H9 (cell line): ENCODE data around the gene PDPK1. TPM values are rescaled to one million over a fixed set of nuclear protein-coding genes. Genes with fewer than 3 reads are reported as not detected.
"Not testable (repeated sequence)": the region's sequence is repeated elsewhere in the genome, so short reads cannot be mapped to it uniquely, and the experiment has no call there.

Experiments
- DNase-seq: peaks from one replicate; pipeline ENCODE4 v3.0.0-alpha.2; 2017
- H2AFZ ChIP-seq: one replicate; pipeline ENCODE4 v1.6.1; 2013; ENCODE audit warnings: mild to moderate bottlenecking, low read length, control low read depth, moderate library complexity
- H2AK5ac ChIP-seq: 2 replicates; pipeline ENCODE4 v1.6.1; 2013; ENCODE audit warnings: low read length, control low read depth, mixed read lengths; ENCODE audit not compliant: insufficient read length
- H2BK120ac ChIP-seq: one replicate; pipeline ENCODE4 v1.6.1; 2013; ENCODE audit warnings: low read depth, mild to moderate bottlenecking, low read length, control low read depth, inconsistent platforms; ENCODE audit not compliant: poor library complexity, severe bottlenecking
- H2BK12ac ChIP-seq: 2 replicates; pipeline ENCODE4 v1.6.1; 2013; ENCODE audit warnings: low read length, control low read depth, mixed read lengths, low read depth; ENCODE audit not compliant: insufficient read length
- H2BK15ac ChIP-seq: 2 replicates; pipeline ENCODE4 v1.6.1; 2013; ENCODE audit warnings: low read depth, low read length, control low read depth
- H2BK20ac ChIP-seq: one replicate; pipeline ENCODE4 v1.6.1; 2013; ENCODE audit warnings: low read depth, mild to moderate bottlenecking, low read length, control low read depth, inconsistent platforms; ENCODE audit not compliant: poor library complexity, severe bottlenecking
- H2BK5ac ChIP-seq: 2 replicates; pipeline ENCODE4 v1.6.1; 2013; ENCODE audit warnings: low read length, control low read depth, mixed read lengths; ENCODE audit not compliant: insufficient read length
- H3K14ac ChIP-seq: 2 replicates; pipeline ENCODE4 v1.6.1; 2013; ENCODE audit warnings: low read length, control low read depth; ENCODE audit not compliant: insufficient read depth
- H3K18ac ChIP-seq: 2 replicates; pipeline ENCODE4 v1.6.1; 2013; ENCODE audit warnings: low read depth, mild to moderate bottlenecking, mixed read lengths, low read length, control low read depth; ENCODE audit not compliant: insufficient read length
- H3K23ac ChIP-seq: 2 replicates; pipeline ENCODE4 v1.6.1; 2013; ENCODE audit warnings: low read length, control low read depth, mixed read lengths, low read depth; ENCODE audit not compliant: insufficient read length
- H3K23me2 ChIP-seq: 2 replicates; pipeline ENCODE4 v1.6.1; 2013; ENCODE audit warnings: low read depth, mild to moderate bottlenecking, mixed read lengths, low read length, control low read depth; ENCODE audit not compliant: insufficient read length, poor library complexity, severe bottlenecking
- H3K27ac ChIP-seq: 2 replicates; pipeline ENCODE4 v1.5.1; 2013; ENCODE audit warnings: low read length, control low read depth, mixed read lengths, low read depth; ENCODE audit not compliant: insufficient read length
- H3K27me3 ChIP-seq: 2 replicates; pipeline ENCODE4 v1.6.1; 2013; ENCODE audit warnings: low read length, control low read depth, inconsistent platforms; ENCODE audit not compliant: insufficient read depth
- H3K4ac ChIP-seq: 2 replicates; pipeline ENCODE4 v1.6.1; 2013; ENCODE audit warnings: low read depth, mild to moderate bottlenecking, control low read depth, inconsistent platforms, low read length, moderate library complexity
- H3K4me1 ChIP-seq: 2 replicates; pipeline ENCODE4 v1.6.1; 2013; ENCODE audit warnings: low read length, control low read depth, inconsistent platforms; ENCODE audit not compliant: insufficient read depth
- H3K4me2 ChIP-seq: 2 replicates; pipeline ENCODE4 v1.6.1; 2013; ENCODE audit warnings: low read length, control low read depth, mixed read lengths; ENCODE audit not compliant: insufficient read length, insufficient read depth
- H3K56ac ChIP-seq: 2 replicates; pipeline ENCODE4 v1.6.1; 2013; ENCODE audit warnings: low read depth, mild to moderate bottlenecking, mixed read lengths, low read length, control low read depth; ENCODE audit not compliant: insufficient read length
- H3K79me1 ChIP-seq: 2 replicates; pipeline ENCODE4 v1.6.1; 2013; ENCODE audit warnings: low read depth, mild to moderate bottlenecking, moderate library complexity, low read length, control low read depth, inconsistent platforms; ENCODE audit not compliant: insufficient read depth, poor library complexity, severe bottlenecking
- H3K79me2 ChIP-seq: 2 replicates; pipeline ENCODE4 v1.6.1; 2013; ENCODE audit warnings: low read length, control low read depth, inconsistent platforms; ENCODE audit not compliant: insufficient read depth
- H3K9ac ChIP-seq: 2 replicates; pipeline ENCODE4 v1.6.1; 2013; ENCODE audit warnings: low read length, control low read depth, mixed read lengths; ENCODE audit not compliant: insufficient read length; ENCODE audit errors: extremely low read depth
- H3K9me3 ChIP-seq: one replicate; pipeline ENCODE4 v1.6.1; 2013; ENCODE audit warnings: low read depth, low read length, inconsistent platforms; ENCODE audit not compliant: control insufficient read depth
- H3T11ph ChIP-seq: one replicate; pipeline ENCODE4 v1.6.1; 2013; ENCODE audit warnings: mild to moderate bottlenecking, low read length, control low read depth, inconsistent platforms
- H4K20me1 ChIP-seq: one replicate; pipeline ENCODE4 v1.6.1; 2013; ENCODE audit not compliant: control insufficient read depth, insufficient read length, insufficient read depth
- H4K5ac ChIP-seq: 2 replicates; pipeline ENCODE4 v1.6.1; 2013; ENCODE audit warnings: low read depth, mild to moderate bottlenecking, mixed read lengths, low read length, control low read depth; ENCODE audit not compliant: insufficient read length
- H4K8ac ChIP-seq: replicated peaks from 2 replicates; pipeline ENCODE4 v1.6.1; 2013; ENCODE audit warnings: low read length, control low read depth, mixed read lengths, low read depth; ENCODE audit not compliant: insufficient read length
- H4K91ac ChIP-seq: 2 replicates; pipeline ENCODE4 v1.6.1; 2013; ENCODE audit warnings: low read depth, mild to moderate bottlenecking, moderate library complexity, mixed read lengths, low read length, control low read depth; ENCODE audit not compliant: insufficient read length
- H3K27ac Mint-ChIP-seq, 3 experiments: 2 replicates in 2 of 3; 3 replicates in 1 of 3; pipeline ENCODE4 v1.8.0; 2020 to 2021; ENCODE audit warnings: mixed read lengths in 3 of 3, mild to moderate bottlenecking in 1 of 3, moderate library complexity in 1 of 3
- H3K27me3 Mint-ChIP-seq: 2 replicates; pipeline ENCODE4 v1.8.0; 2021; ENCODE audit warnings: low read depth, mild to moderate bottlenecking, moderate library complexity, mixed read lengths
- H3K36me3 Mint-ChIP-seq, 3 experiments: 2 replicates in 2 of 3; 3 replicates in 1 of 3; pipeline ENCODE4 v1.8.0; 2020 to 2021; ENCODE audit warnings: low read depth in 3 of 3, mixed read lengths in 3 of 3; ENCODE audit not compliant: insufficient read depth in 1 of 3
- H3K4me1 Mint-ChIP-seq, 2 experiments: 2 replicates each; pipeline ENCODE4 v1.8.0; 2020; ENCODE audit warnings: mixed read lengths in 2 of 2
- H3K4me3 Mint-ChIP-seq, 2 experiments: 2 replicates in 1 of 2; 3 replicates in 1 of 2; pipeline ENCODE4 v1.8.0; 2020 to 2021; ENCODE audit warnings: mild to moderate bottlenecking in 2 of 2, mixed read lengths in 2 of 2, moderate library complexity in 1 of 2
- H3K9me3 Mint-ChIP-seq, 2 experiments: 2 replicates in 1 of 2; 3 replicates in 1 of 2; pipeline ENCODE4 v1.8.0; 2020; ENCODE audit warnings: mild to moderate bottlenecking in 2 of 2, mixed read lengths in 2 of 2, moderate library complexity in 1 of 2
- CTCF ChIP-seq: fragments of 200-600 bp; sonication (generic); conservative IDR thresholded peaks from 3 replicates; pipeline ENCODE4 v1.8.0; 2021; ENCODE audit warnings: antibody characterized with exemption, mild to moderate bottlenecking
- WGBS: extraction: QIAGEN DNeasy Blood & Tissue Kit; methylation state at CpG from one replicate; pipeline ENCODE4 v1.1.7; 2013; ENCODE audit warnings: missing lambda C conversion rate, low lambda C conversion rate, mixed read lengths; ENCODE audit not compliant: insufficient read length; ENCODE audit errors: extremely low coverage; 5-methylcytosine and 5-hydroxymethylcytosine counted together
- total RNA-seq: library from RNA; stranded (reverse); gene quantifications from 2 replicates; pipeline ENCODE4 v1.2.1, GENCODE V29; 2021

Gene PDPK1
- total RNA-seq, 1 experiment from 2014 or later, result 32.8 TPM

GRCh38 chr16:2532494-2533141 is 5.2 kb upstream of the PDPK1 start:
- H2BK12ac ChIP-seq, result no peak overlapping the region
- H4K91ac ChIP-seq, result no peak overlapping the region
- no peak overlapping the region for H3K23ac ChIP-seq
- H3K27me3 Mint-ChIP-seq, result peaks cover 4% of the 10 kb centered on the region; the same call in 1 of the 2 replicates
- no peaks in the 10 kb centered on the region for H3K27me3 ChIP-seq
- no peaks in the 10 kb centered on the region for H3K79me2 ChIP-seq
- DNase-seq, result peak; percentile 88
- peaks cover 10% of the 10 kb centered on the region for H3K23me2 ChIP-seq
- peak overlapping the region; percentile 70 to 90 (median 77); a peak in 5 of 7 replicates for H3K27ac Mint-ChIP-seq
- H3K56ac ChIP-seq, result no peak overlapping the region
- no peak overlapping the region for H3K4ac ChIP-seq
- H3K4me3 Mint-ChIP-seq, result peak overlapping the region; percentile 79 to 98
- WGBS, result no CpG with 5 or more reads among the region's 37 CpGs
- no peak for TF ChIP-seq CTCF
- H4K20me1 ChIP-seq, result no peaks in the 10 kb centered on the region
- H4K5ac ChIP-seq, result no peak overlapping the region
- H3K9me3 ChIP-seq, result no peaks in the 10 kb centered on the region
- H3K4me2 ChIP-seq, result peak overlapping the region; percentile 78
- H3K18ac ChIP-seq, result peak overlapping the region; percentile 88
- no peak overlapping the region for H3K27ac ChIP-seq
- no peak overlapping the region for H2AK5ac ChIP-seq
- no peak overlapping the region for H2BK15ac ChIP-seq
- peaks cover 0 to 11% (median 2%) of the 10 kb centered on the region in 3 experiments; a peak in 3 of 7 replicates for H3K36me3 Mint-ChIP-seq
- no peaks in the 10 kb centered on the region for H3K79me1 ChIP-seq
- peaks cover 0 to 2% of the 10 kb centered on the region in 2 experiments; a peak in 1 of 5 replicates for H3K9me3 Mint-ChIP-seq
- peaks cover 4 to 14% of the 10 kb centered on the region in 2 experiments for H3K4me1 Mint-ChIP-seq
- H2BK120ac ChIP-seq, result no peak overlapping the region
- H4K8ac ChIP-seq, result no peak overlapping the region
- H3K4me1 ChIP-seq, result no peaks in the 10 kb centered on the region; the same call in 1 of the 2 replicates
- H3T11ph ChIP-seq, result no peak overlapping the region
- H2AFZ ChIP-seq, result no peak overlapping the region
- H2BK5ac ChIP-seq, result no peak overlapping the region
- H3K9ac ChIP-seq, result peak overlapping the region; percentile 33
- H3K14ac ChIP-seq, result peak overlapping the region; percentile 47; the same call in 1 of the 2 replicates
- H2BK20ac ChIP-seq, result no peak overlapping the region

DNA sequence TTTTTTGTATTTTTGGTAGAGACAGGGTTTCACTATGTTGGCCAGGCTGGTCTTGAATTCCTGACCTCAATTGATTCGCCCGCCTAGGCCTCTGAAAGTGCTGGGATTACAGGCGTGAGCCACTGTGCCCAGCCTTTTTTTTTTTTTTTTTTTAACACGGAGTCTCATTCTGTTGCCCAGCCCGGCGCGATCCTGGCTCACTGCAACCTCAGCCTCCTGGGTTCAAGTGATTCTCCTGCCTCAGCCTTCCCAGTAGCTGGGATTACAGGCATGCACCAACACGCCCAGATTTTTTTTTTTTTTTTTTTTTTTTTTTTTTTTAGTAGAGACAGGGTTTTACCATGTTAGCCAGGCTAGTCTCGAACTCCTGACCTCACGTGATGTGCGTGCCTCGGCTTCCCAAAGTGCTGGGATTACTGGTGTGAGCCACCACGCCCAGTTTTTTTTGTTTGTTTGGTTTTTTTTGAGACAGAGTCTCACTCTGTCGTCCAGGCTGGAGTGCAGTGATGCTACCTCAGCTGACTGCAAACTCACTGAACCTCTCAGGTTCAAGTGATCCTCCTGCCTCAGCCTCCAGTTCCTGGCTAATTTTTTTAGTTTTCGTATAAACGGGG is 4.6 kb upstream of the PDPK1 start:
- not testable (repeated sequence) for H4K5ac ChIP-seq, H3K23me2 ChIP-seq, H3K27me3 ChIP-seq, H3K79me1 ChIP-seq, H4K20me1 ChIP-seq, H2BK20ac ChIP-seq, H2BK15ac ChIP-seq, H3K4ac ChIP-seq, H2BK5ac ChIP-seq, H2AK5ac ChIP-seq, H2BK12ac ChIP-seq, H3K23ac ChIP-seq, H3K9me3 Mint-ChIP-seq, H3K9ac ChIP-seq, H3K56ac ChIP-seq, H4K8ac ChIP-seq, H3T11ph ChIP-seq, H3K27me3 Mint-ChIP-seq, H3K79me2 ChIP-seq, H4K91ac ChIP-seq, H2AFZ ChIP-seq, H3K9me3 ChIP-seq, H3K27ac ChIP-seq, H2BK120ac ChIP-seq, H3K14ac ChIP-seq, H3K4me1 ChIP-seq, H3K18ac ChIP-seq
- peaks cover 4 to 14% of the 10 kb centered on the region in 2 experiments for H3K4me1 Mint-ChIP-seq
- peak overlapping the region; percentile 79 to 98 for H3K4me3 Mint-ChIP-seq
- no CpG with 5 or more reads among the region's 16 CpGs for WGBS
- H3K4me2 ChIP-seq, result peak overlapping the region; percentile 78
- H3K27ac Mint-ChIP-seq, result peak overlapping the region in 1 of 3 experiments; percentile 72; a peak in 1 of 7 replicates
- DNase-seq, result peak; percentile 15
- H3K36me3 Mint-ChIP-seq, result peaks cover 0 to 11% (median 2%) of the 10 kb centered on the region in 3 experiments; a peak in 3 of 7 replicates
